Calu3 (cell line): ENCODE data around the gene CCL28. TPM values are rescaled to one million over a fixed set of nuclear protein-coding genes. Genes with fewer than 3 reads are reported as not detected.

Experiments used
- BruUV-seq: library from RNA; stranded (reverse); fragments of 400-500 nt; replicated peaks from 2 replicates; lab custom pipeline; 2021; lab: Mats Ljungman, UMichigan
- CTCF ChIA-PET: fragments of 300-600 bp; sonication (Branson Sonifier 250); formaldehyde crosslinking; loops from one replicate; lab custom pipeline; 2022; ENCODE audit warnings: antibody characterized with exemption; lab: Charles Lee
- DNase-seq: peaks from one replicate; pipeline ENCODE4 v3.0.0; 2022
- H3K27ac Mint-ChIP-seq: one replicate; pipeline ENCODE4 v1.8.0; 2022; ENCODE audit warnings: mixed read lengths; ENCODE audit not compliant: unreplicated experiment
- H3K27me3 Mint-ChIP-seq: one replicate; pipeline ENCODE4 v1.8.0; 2022; ENCODE audit warnings: mixed read lengths; ENCODE audit not compliant: unreplicated experiment
- H3K36me3 Mint-ChIP-seq: one replicate; pipeline ENCODE4 v1.8.0; 2022; ENCODE audit warnings: mild to moderate bottlenecking, moderate library complexity, mixed read lengths; ENCODE audit not compliant: insufficient read depth, unreplicated experiment
- H3K4me1 Mint-ChIP-seq: one replicate; pipeline ENCODE4 v1.8.0; 2022; ENCODE audit warnings: mild to moderate bottlenecking, low read depth, mixed read lengths; ENCODE audit not compliant: unreplicated experiment
- H3K4me3 Mint-ChIP-seq: one replicate; pipeline ENCODE4 v1.8.0; 2022; ENCODE audit warnings: mild to moderate bottlenecking, low read depth, moderate library complexity, mixed read lengths; ENCODE audit not compliant: unreplicated experiment
- H3K9me3 Mint-ChIP-seq: one replicate; pipeline ENCODE4 v1.8.0; 2022; ENCODE audit warnings: low read depth, mixed read lengths; ENCODE audit not compliant: unreplicated experiment
- intact Hi-C: fragments of 100-400 bp; cut with micrococcal nuclease; formaldehyde crosslinking; loops from one replicate; pipeline ENCODE4 v1.10.0; 2022; ENCODE audit not compliant: unreplicated experiment
- total RNA-seq: library from RNA; stranded (reverse); gene quantifications from 2 replicates; pipeline ENCODE4 v1.2.3, GENCODE V29; 2022
- TF ChIP-seq, protein P1 (sequence below): fragments of 200-600 bp; IDR thresholded peaks from one replicate; pipeline ENCODE4 v1.8.0; 2022; ENCODE audit warnings: antibody characterized with exemption; ENCODE audit not compliant: unreplicated experiment

Gene CCL28
- total RNA-seq, 1 experiment from 2014 or later: 12.2 TPM

DNA sequence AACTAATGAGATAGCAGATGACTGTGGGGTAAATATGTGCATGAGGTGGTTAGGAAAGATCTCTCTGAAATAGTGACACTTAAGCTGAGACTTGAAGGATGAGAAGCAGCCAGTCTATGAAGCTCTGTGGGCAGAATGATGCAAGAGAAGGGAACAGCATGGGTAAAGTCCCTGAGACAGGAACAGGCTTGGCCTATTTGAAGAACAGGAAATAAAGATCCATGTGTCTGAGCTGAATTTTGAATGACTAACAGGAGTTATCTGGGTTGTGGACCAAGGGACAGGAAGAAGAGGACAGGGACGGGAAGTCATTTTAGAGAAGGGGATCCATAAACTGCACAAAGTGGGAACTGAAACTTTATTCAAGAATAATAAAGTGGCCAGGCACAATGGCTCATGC, 73.3 kb downstream of the CCL28 start:
- DNase-seq: no peak
- no TSS peak for BruUV-seq
- intact Hi-C loops: no loop called here
- no peaks in the 10 kb centered on the region for H3K27me3 Mint-ChIP-seq
- peaks cover 22% of the 10 kb centered on the region for H3K9me3 Mint-ChIP-seq
- H3K4me1 Mint-ChIP-seq: peaks cover 12% of the 10 kb centered on the region
- CTCF ChIA-PET: no interaction called here
- no peak overlapping the region for H3K4me3 Mint-ChIP-seq
- TF ChIP-seq, protein P1, sequence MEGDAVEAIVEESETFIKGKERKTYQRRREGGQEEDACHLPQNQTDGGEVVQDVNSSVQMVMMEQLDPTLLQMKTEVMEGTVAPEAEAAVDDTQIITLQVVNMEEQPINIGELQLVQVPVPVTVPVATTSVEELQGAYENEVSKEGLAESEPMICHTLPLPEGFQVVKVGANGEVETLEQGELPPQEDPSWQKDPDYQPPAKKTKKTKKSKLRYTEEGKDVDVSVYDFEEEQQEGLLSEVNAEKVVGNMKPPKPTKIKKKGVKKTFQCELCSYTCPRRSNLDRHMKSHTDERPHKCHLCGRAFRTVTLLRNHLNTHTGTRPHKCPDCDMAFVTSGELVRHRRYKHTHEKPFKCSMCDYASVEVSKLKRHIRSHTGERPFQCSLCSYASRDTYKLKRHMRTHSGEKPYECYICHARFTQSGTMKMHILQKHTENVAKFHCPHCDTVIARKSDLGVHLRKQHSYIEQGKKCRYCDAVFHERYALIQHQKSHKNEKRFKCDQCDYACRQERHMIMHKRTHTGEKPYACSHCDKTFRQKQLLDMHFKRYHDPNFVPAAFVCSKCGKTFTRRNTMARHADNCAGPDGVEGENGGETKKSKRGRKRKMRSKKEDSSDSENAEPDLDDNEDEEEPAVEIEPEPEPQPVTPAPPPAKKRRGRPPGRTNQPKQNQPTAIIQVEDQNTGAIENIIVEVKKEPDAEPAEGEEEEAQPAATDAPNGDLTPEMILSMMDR: no peak
- H3K36me3 Mint-ChIP-seq: peaks cover 11% of the 10 kb centered on the region
- peak overlapping the region; percentile 58 for H3K27ac Mint-ChIP-seq

DNA sequence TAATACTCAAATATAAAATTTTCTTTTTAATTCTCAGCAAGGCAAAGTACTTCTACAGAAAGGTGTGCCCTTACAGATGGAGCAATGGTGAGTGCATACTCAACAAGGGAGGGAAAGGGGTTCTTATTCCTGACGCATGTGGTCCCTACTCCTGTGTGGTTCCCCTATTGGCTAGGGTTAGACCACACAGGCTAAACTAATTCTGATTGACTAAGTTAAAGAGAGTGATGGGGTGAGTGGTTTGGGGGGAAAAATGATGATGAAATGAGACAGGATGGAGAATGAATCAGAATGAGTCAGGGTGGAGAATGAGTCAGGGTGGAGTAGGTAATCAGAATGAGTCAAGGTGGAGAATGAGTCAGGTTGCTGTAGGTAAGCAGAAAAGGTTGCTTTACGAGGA, 76.0 kb downstream of the CCL28 start:
- peaks cover 22% of the 10 kb centered on the region for H3K4me1 Mint-ChIP-seq
- BruUV-seq: no TSS peak

DNA sequence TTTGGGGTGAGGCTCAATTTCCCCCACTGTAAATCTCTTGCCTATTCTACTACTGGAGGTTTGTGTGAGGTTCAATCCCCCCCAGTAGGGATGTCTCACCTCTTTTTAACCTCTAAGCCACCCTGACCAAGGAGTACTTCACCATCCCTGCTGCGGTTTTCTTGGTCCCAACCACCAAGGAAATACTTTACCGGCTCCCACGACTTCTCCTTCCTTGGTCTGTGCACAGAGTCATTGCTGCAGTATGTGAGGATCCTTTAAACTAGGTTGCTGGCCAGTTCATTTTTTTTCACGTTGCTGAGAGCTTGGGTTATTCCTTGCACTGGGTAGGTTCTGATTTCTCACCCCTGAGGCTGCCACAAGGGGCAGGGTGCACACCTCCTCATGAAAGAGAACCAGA, 76.5 kb downstream of the CCL28 start:
- TSS peak; percentile 55 for BruUV-seq
- Mint-ChIP-seq H3K36me3 (peaks cover 16% of the 10 kb centered on the region), H3K9me3 (peaks cover 26% of the 10 kb centered on the region), H3K4me3 (no peak overlapping the region), H3K27ac (peak overlapping the region; percentile 81), H3K27me3 (no peaks in the 10 kb centered on the region), H3K4me1 (peaks cover 22% of the 10 kb centered on the region)
- DNase-seq: no peak
- intact Hi-C loops: no loop called here
- CTCF ChIA-PET: no interaction called here
- TF ChIP-seq, protein P1: no peak

More for the DNA sequence above, 76.0 kb downstream of the CCL28 start:
- DNase-seq: peak; percentile 26
- Mint-ChIP-seq H3K36me3 (peaks cover 16% of the 10 kb centered on the region), H3K27ac (peak overlapping the region; percentile 81), H3K9me3 (peaks cover 26% of the 10 kb centered on the region), H3K4me3 (no peak overlapping the region), H3K27me3 (no peaks in the 10 kb centered on the region)
- TF ChIP-seq, protein P1: no peak
- CTCF ChIA-PET: no interaction called here
- intact Hi-C loops: no loop called here

- no peaks in the 10 kb centered on the region for H3K27me3 Mint-ChIP-seq
- no peak overlapping the region for H3K4me3 Mint-ChIP-seq
- CTCF ChIA-PET: no interaction called here
- no peak for DNase-seq
- TF ChIP-seq, protein P1: no peak
- peaks cover 10% of the 10 kb centered on the region for H3K4me1 Mint-ChIP-seq
- intact Hi-C loops: no loop called here
- peaks cover 11% of the 10 kb centered on the region for H3K36me3 Mint-ChIP-seq
- H3K27ac Mint-ChIP-seq: no peak overlapping the region
- H3K9me3 Mint-ChIP-seq: peaks cover 23% of the 10 kb centered on the region
- no TSS peak for BruUV-seq
Measured at GRCh38 chr5:43332401-43332800, 79.8 kb downstream of the CCL28 start.

Other genes with a start within 250 kb of the CCL28 start
- gene NIM1K, start 220.2 kb downstream of the CCL28 start, total RNA-seq: 0.26 and 0.88 TPM in 2 replicates
- gene HMGCS1, start 99.0 kb downstream of the CCL28 start, total RNA-seq: 249 and 263 TPM in 2 replicates
- gene TMEM267, start 71.5 kb upstream of the CCL28 start, total RNA-seq: 19.0 and 23.4 TPM in 2 replicates
- gene C5orf34, start 102.8 kb upstream of the CCL28 start, total RNA-seq: 6.9 and 7.4 TPM in 2 replicates
- gene PAIP1, start 144.7 kb upstream of the CCL28 start, total RNA-seq: 88.8 and 97.4 TPM in 2 replicates
- 61.7 and 72.4 TPM in 2 replicates for gene NNT, start 190.8 kb upstream of the CCL28 start, total RNA-seq